Femur (tissue), 1 donor: Measurements from ENCODE around the gene ACP6.
"Not testable (repeated sequence)": the region's sequence is repeated elsewhere in the genome, so short reads cannot be mapped to it uniquely, and the experiment has no call there.

Experiments
- DNase-seq: peaks from one replicate; pipeline ENCODE4 v3.0.0-alpha.2; 2017

ACP6 gene

GRCh38 chr1:147670319-147671001 is at the start of gene ACP6:
TSS of gene ACP6 (minus strand) at chr1:147670524. CDS start at chr1:147670048, 476 bp downstream.
- peak; percentile 96 for DNase-seq

GRCh38 chr1:147719711-147720225 is 49.4 kb upstream of the ACP6 start:
- no peak for DNase-seq

DNA sequence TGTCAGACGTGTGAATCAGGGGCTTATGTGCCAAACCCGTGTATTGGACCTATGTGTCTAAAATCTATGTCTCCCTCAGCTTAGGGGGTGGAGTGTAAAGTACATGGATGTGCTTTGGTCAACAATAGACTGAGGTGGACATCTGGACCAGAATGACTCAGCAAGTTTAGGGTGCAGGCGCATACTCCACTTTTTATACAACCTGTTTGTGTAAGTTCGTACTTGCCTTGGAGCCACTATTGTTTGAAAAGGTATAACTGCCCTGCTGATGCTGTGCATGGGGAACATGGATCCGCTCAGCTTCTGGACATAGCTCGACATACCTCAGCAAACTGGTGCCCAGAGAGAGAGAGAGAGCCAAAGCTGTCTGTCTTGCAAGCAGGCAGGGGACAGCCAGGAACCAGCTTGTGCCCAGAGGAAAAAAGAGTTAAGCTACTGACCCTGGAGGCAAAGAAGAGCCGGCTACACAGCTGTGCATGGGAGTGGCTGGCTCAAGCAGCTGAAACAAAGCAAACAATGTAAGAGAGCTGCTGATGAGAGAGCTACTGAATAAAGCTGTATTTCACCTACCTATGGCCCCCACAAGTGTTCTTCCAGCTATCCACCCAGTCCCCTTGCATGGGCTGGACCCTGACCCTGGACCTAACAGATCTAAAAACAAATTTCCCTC is 48.8 kb upstream of the ACP6 start:
- DNase-seq = no peak

DNA sequence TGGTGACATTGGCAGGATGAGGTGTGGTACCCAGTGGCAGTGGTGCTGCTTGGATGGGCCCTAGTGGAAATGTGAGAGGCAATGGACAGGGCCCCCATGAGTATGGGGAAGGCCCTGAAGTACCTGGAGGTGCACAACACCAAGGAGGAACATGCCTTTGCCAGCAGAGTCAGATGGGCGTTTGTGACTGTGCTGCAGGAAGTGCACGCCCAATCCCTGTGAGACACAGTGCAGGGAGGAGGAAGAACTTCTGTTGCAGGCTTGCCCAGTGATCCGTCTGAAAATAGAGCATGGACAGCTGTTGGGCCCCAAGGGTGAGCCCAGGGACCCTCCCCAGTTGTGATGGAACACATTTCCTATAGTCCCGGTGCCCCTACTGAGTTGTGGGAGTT is 47.4 kb upstream of the ACP6 start:
- DNase-seq = no peak

- no peak for DNase-seq
Measured at GRCh38 chr1:147717051-147717705, 46.9 kb upstream of the ACP6 start.

DNA sequence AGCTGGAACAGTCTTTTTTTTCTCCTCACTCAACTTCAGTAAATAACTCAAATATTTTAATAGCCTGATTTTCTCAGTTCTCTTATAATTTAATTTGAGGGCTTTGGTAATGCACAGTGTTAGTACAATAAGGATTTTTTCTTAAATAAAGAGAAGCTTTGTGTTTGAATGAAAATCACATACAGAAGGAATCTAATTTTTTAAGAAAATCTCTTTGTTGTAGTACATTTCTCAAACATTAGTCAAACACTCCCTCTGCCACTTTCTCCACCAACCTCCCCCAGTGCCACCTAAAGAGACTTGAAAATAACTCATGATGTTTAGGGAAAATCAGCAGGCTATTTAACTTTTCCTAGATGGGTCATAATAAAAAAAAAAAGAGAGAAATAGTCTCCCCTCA is 42.3 kb upstream of the ACP6 start:
- DNase-seq = no peak

GRCh38 chr1:147700042-147701006 is 30.0 kb upstream of the ACP6 start:
- peak; percentile 73 for DNase-seq

GRCh38 chr1:147699686-147700041 is 29.3 kb upstream of the ACP6 start:
- DNase-seq = no peak

GRCh38 chr1:147683163-147683763 is 12.9 kb upstream of the ACP6 start:
- DNase-seq = no peak

- DNase-seq = not testable (repeated sequence)
Measured at GRCh38 chr1:147680608-147681235, 10.4 kb upstream of the ACP6 start.

- not testable (repeated sequence) for DNase-seq
Measured at GRCh38 chr1:147677681-147678080, 7.4 kb upstream of the ACP6 start.

- DNase-seq = no peak
Measured at GRCh38 chr1:147676311-147677085, 6.2 kb upstream of the ACP6 start.

DNA sequence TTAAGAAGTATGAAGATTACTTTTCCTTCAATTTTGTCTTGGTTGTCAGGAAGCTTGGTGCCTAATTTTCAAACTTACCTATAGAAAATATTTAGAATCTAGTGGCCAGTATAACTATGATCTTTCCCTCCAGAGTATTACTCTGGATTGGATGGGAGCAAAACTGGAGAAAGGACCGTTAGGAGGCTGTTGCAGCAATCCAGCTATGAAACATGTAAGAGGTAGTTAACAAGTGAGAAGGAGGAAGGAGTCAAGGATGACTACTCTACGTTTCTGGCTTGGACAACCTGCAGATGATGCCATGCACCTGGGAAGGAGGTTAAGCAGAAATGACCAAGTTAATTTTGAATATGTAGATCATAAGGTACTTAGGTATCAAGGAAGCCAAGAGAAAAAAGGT is 3.5 kb upstream of the ACP6 start:
- no peak for DNase-seq

DNA sequence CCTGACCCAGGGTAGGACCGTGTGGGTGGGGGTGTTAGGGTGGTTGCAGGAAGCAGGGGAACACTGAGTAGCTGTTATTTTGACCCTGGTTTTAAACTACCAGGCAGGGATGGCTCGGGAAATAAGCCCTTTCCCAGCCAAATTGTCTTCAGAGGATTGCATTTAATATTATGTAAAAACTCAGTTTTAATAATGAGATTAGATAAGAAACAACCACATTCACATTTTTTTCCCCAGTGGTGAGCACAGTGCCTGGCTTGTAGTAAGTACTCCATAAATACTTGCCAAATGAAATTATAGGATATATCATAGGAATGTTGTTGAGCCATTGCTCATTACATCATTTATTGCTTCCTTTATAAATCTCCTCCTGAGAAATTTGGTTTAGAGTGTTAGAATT is 3.1 kb upstream of the ACP6 start:
- DNase-seq = no peak

GRCh38 chr1:147669469-147670318 is 630 bp downstream of the ACP6 start:
- peak; percentile 67 for DNase-seq

DNA sequence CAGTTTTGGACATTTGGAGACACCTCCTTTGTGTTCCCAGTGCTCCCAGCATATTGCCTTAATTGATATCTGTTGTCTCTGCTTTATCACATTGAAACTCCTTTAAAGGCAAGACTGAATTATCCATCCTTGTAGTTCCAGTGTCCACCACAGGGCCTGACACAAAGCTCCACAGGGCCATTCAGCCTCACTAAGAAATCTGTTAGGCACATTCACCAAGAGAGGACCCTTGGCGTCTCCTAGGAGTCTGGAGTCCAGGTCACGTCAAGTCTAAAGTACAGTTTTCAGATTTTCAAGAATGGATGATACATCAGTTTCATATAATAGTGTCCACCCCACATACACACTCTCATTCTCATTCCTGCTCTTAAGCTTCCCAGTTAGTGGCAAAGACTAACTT is 4.8 kb downstream of the ACP6 start:
- no peak for DNase-seq

DNA sequence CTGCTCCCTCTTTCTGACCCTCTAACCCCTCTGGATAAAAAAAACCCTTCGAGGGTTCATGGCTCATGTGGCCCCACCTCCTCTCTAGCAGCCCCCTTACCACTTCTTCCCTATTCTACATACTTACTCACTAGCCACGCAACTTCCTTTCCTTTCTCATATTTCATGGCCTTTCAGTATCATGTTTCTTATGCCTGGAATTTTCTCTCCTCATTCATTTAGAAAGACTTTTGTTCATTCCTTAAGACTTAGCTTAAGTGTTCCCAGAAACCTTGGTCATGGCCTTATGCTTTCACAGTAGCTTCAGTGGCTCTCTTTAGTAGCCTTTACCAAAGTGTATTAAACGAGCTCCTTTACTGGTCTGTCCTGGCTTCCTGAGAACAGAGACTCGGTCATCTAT is 6.1 kb downstream of the ACP6 start:
- no peak for DNase-seq

DNA sequence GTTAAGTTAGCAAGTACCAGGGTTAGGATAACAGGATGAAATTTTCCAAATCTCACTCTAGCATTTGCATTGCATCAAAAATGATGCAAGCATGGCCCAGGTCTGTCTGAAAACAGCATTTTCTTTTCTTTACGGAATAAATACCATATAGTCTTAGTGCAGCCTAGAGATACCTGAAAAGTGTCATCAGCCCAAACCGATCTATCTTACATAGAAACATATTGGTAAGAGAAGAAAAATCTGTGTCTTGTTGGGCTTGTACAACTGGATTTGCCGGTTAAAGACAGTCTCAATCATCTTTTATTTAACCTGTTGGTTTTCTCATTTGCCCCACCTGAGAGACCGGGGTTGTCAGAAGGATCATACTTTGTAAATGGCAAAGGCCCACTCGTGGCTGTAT is 15.8 kb downstream of the ACP6 start:
- DNase-seq = no peak

DNA sequence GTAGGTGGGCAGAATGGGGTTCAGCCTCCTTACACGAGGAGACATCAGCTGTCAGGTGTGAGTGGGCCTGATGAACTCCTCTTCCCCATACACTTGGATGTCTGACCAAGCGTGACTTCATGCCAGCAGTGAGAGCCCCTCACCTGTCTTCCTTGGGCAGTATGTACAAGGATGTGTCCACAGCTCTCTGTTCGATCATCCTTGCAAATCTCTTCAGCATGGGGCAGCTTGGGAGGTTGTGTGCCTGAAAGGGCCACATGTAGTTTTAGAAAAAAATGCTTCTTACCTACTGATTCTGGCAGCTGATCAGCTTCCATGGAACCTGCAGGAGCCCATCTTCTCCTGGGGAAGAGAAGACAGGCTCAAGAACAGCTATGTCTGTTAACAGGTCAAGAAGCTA is 18.0 kb downstream of the ACP6 start:
- DNase-seq = no peak

DNA sequence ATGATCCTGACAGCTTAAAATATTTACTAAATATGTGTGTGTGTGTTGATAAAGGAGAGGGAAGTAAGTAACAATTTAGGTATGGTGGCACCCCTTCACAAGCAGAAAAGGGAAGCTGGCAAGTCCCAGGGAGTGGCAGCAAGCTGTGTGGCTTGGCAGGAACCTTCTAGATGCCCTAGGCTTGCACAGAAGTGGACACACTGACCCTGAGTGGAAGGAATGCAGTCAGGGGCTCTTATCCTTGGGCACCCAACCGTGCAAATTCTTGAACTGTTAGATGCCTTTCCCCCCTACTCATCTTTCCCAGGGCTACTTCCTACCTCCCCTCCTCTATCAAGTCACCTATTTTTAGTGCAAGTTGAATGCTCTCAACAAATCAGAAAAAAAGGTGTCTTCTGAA is 18.9 kb downstream of the ACP6 start:
- no peak for DNase-seq
